EH (cell line): ENCODE results near the gene OR10A3.

Source experiments
- DNase-seq: peaks from one replicate; pipeline ENCODE4 v3.0.0-alpha.2; 2015; ENCODE audit warnings: low read depth

OR10A3 gene

DNA sequence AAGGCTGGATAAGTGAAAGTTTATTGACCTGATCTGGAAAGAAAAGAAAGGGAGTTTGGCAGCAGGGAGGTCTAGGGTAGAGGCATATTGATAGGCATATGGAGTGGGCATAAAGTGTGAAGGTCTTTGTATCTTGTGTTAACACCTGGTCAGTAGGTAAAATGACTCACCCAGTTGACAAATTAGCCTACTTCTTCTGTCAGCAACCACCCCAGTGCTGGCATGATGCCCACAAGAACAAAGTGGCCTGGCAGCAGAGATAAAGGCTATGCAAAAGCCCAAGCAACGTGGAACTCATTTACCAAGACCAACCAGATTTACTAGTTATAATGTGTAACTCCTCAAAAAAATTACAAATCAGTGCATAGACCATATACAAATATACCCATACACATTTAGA is 4.9 kb downstream of the OR10A3 start:
- DNase-seq: no peak

GRCh38 chr11:7931168-7931567 is 10.3 kb downstream of the OR10A3 start, which contains the start of gene OR10A6:
TSS of gene OR10A6 (minus strand) at chr11:7931268. CDS start at chr11:7928662, 2,606 bp downstream.
- no peak for DNase-seq

DNA sequence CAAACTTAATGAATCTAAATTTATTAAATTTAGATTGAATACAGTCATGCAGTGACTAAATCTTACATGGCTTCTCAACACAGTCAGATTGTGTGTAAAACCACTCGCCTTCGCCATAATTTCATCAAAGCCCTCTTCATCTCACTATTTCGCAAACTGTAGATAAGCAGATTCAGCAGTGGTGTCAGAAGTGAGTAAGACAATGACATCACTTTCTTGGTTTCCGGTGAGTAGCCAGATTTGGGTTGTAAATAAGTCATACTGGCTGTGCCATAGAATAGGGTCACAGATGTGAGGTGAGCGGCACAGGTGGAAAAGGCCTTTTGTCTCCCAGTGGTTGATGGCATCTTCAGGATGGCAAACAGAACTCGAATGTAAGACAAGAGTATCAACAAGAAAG is 13.9 kb downstream of the OR10A3 start:
- DNase-seq: peak; percentile 10

GRCh38 chr11:7924536-7924935 is 17.0 kb downstream of the OR10A3 start:
- DNase-seq: no peak

DNA sequence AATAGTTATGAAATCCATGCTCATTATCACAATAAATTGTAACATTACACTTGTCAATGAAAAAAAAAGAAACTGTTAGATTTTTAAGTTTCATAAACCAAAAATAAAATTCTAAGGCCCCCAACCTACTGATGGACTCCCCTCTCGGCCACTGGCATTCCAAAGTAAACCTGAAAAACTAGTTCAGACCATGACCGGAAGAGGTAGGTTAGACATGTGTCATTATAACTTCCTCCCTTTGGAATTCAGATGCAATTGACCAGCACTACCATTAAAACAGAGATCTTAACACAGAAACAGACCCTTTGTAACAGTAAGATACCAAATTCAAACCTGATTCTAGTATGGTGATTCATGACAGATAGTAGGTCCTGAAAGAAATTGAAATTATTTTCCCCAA is 23.4 kb downstream of the OR10A3 start:
- no peak for DNase-seq

- DNase-seq: peak; percentile 13
Observed at GRCh38 chr11:7911011-7911410, 30.5 kb downstream of the OR10A3 start.

DNA sequence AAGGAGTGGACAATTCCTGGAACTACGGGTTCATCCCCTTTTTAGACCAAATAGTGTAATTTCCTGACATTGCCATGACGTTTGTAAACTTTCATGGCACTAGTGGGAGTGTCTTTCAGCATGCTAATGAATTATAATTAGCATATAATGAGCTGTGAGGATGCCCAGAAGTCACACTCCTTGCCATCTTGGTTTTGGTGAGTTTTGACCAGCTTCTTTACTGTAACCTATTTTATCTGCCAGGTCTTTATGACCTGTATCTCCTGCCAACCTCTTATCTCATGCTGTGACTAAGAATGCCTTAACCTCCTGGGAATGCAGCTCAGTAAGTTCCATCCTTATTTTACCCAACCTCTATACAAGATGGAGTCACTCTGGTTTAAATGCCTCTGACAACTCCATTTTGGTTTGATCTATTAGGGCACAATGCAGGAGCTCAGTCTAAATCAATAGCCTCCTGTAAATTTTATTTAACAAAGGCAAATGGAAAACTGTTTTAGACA is 31.2 kb downstream of the OR10A3 start:
- peak; percentile 13 for DNase-seq

GRCh38 chr11:7909585-7910285 is 31.8 kb downstream of the OR10A3 start:
- DNase-seq: peak; percentile 16

DNA sequence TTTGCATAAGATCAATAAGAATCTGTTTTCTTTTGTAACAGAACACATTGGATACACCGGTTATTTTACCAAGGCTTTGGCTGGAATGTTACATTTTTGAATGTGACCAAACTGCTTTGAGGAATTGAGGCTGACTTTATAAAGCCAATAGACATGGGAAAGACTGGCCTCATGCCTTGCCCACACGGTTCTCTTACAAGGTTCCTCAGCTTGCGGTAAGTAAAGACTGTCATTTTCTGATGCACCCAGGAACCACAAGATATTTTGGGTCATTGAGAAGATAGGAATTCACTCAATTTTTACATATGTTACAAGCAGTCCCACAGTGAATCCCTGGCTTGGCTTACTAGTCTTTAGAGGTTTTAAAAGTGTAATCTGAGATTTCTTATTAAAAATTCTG is 34.4 kb downstream of the OR10A3 start:
- DNase-seq: peak; percentile 23

DNA sequence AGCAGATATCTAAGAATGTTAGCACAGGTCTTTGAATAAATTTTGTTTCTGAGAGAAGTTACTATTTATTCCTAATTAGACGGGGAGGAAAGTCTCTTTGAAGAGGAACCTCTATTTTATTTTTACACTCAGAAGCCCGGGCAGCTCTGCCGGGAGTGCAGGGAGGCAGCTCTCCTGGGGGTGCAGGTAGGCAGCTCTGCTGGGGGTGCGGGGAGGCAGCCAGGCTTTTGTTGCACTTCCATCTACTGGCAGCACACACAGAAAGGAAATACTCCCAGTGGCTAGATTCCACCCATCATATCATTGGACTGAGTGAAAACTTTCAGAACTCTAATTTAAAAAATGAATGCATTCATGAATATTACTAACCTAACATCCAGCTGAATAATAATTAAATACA is 35.0 kb downstream of the OR10A3 start:
- peak; percentile 20 for DNase-seq

- DNase-seq: peak; percentile 52
Observed at GRCh38 chr11:7905961-7906429, 35.5 kb downstream of the OR10A3 start.

DNA sequence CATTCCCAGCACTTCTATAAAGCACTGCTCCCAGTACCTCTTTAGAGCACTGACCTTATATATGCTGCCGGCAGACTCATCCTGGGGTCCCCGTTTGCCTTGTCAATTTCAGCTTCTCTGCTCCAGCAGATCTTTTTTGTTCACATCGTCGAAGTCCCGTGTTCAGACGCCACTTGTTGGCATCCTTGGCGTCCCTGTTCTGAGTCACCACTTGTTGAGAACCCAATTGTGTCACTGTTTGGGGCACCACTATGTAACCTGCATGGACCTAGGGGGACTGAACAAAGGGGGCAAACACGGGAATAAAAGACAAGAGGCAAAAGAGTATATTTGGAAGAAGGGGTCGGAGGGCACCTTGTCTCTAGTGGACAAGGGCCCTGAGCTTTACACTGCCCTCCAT is 36.0 kb downstream of the OR10A3 start:
- DNase-seq: no peak

DNA sequence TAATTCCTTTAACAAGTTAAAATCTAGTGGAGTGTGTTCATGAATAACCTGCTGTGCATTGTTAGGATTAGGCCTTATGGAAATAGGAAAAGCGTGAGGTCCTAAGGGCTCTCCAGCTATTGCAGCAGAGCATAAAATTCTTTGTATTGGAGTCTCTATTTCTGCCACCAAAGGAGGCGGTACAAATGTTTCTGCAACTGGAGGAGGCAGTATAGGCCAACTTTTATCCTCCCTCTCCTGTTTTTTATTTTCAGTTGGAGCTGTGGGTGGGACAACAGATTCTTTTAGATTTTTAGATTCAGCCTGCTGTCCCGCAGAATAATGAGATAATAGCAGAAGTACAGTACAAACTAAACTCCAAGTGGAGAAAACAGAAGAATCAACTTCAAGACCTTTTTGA is 36.6 kb downstream of the OR10A3 start:
- DNase-seq: peak; percentile 74

DNA sequence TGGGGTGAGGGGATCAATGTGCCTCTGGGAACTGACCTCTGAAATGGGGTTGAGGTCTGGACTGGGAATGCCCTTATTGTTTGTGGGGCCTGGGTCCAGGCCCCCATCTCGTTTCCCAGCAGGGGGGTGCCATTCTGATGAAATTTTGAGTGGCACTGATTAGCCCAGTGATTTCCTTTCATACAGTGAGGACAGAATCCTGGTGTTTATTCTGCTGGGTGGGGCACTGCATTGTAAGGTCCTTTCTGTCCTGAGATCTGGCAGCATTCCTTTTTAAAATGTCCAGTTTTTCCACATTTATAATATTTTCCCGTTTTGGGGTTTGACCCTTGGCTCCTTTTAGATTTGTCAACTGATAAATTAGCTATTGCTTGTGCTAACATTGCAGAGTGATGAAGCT is 37.6 kb downstream of the OR10A3 start:
- DNase-seq: peak; percentile 11

DNA sequence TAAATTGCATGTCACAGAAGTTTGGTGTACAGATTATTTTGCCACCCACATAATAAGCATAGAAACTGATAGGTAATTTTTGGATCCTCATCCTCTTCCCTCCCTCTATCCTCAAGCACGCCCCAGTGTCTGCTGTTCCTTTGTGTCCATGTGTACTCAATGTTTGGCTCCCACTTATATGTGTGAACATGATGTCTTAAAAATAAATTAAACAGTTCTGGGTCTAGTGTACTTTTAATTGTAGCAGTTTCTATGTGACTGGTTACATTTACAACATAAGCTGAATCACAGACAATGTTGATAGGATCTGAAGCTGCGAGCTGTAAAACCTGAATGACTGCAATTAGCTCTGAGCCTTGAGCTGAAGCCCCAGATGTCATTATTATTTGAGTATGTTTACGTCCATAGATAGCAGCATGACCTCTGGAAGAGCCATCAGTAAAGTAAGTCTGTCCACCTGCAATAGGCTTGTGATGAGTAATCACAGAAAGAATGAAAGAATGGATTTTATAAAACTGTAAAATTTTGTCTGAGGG is 40.1 kb downstream of the OR10A3 start:
- DNase-seq: no peak

DNA sequence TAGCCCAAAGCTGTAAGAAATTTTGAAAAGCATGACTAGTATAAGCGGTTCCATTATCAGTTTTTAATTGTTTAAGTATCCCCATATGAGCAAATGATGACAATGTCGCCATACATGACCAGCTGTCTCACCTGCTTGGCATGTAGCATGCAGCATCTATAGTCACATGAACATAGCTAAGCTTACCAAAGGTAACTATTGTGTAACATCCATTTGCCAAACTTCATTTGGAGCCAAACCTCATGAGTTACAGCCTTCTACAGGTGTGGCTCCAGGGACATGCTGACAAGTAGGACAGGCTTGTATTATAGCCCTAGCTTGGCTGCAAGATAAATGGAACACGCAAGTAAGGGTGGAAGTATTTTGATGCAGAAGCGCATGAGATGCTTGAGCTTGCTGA is 40.8 kb downstream of the OR10A3 start:
- no peak for DNase-seq

- peak; percentile 7 for DNase-seq
Observed at GRCh38 chr11:7899418-7899817, 42.1 kb downstream of the OR10A3 start.

DNA sequence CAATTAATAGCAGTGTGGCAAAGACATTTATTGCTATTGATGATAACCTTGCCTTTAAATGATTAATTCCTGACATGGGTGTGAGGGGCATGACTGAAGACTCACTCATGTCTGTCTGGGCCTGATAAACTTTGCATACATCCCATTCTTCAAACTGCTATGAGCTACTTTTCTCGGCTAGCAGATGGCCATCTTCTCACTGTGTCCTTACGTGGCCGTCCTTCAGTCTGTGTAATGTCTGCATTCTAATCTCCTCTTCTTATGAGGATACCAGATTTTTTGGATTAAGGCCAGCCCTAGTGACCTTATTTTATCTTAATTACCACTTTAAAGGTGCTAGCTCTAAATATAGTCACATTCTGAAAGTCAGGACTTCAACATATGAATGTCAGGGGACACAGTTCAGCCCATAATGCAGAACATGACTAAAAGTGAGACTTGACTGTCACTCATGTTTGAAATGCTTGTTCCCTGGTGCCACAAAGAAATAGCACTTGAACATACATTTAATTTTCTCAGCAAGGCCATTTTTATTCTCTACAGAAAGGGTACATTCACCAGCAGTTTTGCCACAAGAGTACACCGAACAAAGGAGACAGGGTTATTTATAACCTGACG is 42.7 kb downstream of the OR10A3 start:
- no peak for DNase-seq

- peak; percentile 32 for DNase-seq
Observed at GRCh38 chr11:7896009-7896785, 45.3 kb downstream of the OR10A3 start.

DNA sequence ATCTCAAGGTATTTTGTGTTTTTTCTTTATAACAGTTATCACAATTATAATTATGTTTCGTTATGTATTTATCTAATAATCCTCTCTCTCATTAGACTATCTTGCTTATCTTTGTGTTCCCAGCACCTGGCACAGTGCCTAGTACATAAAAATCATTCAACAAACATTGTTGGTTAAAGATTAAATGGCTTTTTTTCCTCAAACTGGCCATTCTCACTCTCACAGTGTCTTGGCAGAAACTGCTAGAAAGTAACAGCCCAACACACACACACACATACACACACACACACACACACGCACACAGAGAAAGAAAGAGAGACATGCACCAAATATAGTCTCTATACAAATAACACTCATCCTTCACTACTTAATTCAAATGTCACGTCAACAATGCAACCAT is 47.3 kb downstream of the OR10A3 start:
- no peak for DNase-seq

- no peak for DNase-seq
Observed at GRCh38 chr11:7893796-7894195, 47.7 kb downstream of the OR10A3 start.

DNA sequence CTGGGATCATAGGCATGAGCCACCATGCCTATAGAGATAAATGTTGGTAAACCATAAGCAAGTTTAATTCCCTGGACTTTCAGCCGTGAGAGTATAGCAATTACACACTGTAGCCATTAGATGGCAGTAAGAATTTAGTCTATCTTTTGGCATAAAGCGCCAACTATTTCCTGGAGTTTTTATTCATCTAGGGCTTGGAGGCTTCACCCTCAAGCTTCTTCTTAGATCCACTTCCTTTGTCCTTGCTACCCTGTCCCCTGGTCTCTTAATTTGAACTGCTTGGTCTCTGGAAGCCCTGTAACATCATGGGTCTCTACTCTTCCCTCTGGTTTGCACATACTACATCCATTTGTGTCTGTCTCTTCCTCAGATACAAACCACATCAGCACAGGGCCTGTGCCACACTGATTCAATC is 48.7 kb downstream of the OR10A3 start:
- peak; percentile 76 for DNase-seq
